LoVo (cell line): ENCODE data around the gene ZMIZ1.
A peak's percentile ranks its signal among the peaks of the same experiment; 100 is the strongest.

Source experiments
- DNase-seq: peaks from one replicate; pipeline ENCODE4 v3.0.0-alpha.2; 2016; ENCODE audit warnings: low spot score

The ZMIZ1 gene

DNA sequence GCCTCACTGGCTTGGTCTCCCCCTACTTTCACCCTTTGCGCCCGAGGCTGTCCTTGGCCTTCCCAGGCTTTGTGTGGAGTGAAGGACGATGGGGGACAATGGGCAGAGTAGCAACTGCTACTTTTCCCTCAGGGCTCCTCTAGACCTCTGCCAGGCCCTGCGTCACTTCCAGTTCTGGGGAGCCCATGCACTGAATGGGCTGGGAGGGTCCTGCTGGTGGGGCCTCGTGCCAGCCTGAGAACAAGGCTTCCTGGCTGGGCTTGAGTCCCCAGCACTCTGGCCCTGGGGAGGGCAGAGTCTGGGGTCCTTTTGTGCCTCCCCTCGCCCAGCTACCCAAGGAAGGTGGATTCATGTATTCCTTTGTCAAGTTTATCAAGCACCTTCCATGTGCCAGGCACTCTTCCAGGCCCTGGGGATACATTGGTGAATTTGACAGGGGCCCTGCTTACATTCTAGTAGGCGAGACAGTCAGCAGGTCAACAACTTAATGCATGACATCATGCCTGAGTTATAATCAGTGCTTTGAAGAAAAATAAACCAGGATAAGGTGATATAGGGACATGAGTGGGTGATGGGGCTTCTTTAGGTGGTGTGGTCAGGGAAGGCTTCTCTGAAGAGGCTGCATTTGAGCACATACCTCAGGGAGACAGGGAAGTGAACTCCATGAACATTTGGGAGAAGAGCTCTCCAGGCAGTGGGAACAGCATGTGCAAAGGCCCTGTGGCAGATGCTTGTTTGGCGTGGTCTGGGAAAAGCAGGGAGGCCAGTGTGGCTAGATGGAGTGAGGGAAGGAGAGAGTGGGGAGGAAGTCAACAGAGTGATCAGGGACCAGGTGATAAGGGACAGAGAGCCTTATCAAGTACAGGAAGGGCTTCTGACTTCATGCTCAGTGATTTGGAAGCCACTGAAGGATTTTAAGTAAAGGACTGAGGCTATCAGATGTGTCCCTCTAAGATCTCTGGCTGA, 14.1 kb downstream of the ZMIZ1 start:
- no peak for DNase-seq

- DNase-seq = peak; percentile 30
Observed at GRCh38 chr10:79084012-79084971, 15.5 kb downstream of the ZMIZ1 start.

GRCh38 chr10:79084972-79085597, 16.3 kb downstream of the ZMIZ1 start:
- DNase-seq = no peak

DNA sequence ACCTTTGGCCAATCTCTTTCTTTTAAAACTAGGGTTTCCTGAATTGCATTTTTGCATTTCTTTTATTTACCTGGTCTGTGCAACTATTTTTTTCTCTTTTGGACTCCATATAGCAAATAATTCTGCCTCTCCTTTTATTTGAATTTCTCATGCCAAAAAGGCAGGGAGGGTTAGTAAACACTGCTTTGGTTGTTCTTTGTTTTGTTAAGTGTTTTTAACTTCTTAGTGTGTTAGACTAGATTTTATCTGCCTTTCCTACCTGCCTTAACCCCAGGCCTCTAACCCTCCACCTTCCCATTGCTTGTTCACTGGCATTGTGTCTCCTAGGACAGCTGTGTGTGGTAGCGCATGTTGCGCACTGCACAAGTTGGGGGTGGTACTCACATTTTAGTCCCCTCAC, 18.1 kb downstream of the ZMIZ1 start:
- no peak for DNase-seq

GRCh38 chr10:79087721-79088120, 19.0 kb downstream of the ZMIZ1 start:
- DNase-seq = no peak

GRCh38 chr10:79088176-79088575, 19.4 kb downstream of the ZMIZ1 start:
- DNase-seq = no peak

DNA sequence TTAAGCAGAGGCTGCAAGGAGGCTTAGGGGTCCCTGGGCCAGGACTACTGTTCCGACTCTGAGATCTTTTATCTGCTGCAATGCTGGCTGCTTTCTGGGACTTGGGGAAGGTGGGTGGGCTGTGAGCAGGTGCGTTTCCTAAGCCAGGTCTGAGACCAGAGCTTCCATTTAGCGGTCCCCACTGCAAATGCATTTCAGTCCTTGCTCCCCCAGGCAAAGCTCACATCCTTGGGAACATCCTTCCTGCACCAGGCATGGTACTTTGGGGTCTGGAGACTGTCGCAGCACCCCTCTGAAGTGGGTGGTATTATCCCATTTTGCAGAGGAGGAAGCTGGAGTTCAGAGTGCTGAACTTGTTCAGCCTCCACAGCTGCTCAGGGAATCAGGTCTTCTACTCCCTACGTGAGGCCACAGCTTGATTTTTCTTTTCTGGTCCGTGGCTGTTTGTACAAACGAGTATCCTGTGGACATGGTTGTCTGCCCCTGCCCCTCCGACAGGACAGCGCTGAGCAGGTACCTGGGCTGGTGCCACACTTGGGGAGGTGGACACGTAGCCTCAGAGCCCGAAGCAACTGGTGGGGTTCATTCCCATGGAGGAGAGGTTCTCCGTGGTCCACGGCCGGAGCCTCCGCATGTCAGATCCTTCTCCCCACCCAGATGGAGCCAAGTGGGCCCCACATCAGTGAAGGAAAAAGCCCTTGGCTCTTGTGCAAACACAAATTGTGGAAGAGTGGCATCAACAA, 20.0 kb downstream of the ZMIZ1 start:
- DNase-seq = no peak

GRCh38 chr10:79089632-79090031, 20.9 kb downstream of the ZMIZ1 start:
- no peak for DNase-seq

DNA sequence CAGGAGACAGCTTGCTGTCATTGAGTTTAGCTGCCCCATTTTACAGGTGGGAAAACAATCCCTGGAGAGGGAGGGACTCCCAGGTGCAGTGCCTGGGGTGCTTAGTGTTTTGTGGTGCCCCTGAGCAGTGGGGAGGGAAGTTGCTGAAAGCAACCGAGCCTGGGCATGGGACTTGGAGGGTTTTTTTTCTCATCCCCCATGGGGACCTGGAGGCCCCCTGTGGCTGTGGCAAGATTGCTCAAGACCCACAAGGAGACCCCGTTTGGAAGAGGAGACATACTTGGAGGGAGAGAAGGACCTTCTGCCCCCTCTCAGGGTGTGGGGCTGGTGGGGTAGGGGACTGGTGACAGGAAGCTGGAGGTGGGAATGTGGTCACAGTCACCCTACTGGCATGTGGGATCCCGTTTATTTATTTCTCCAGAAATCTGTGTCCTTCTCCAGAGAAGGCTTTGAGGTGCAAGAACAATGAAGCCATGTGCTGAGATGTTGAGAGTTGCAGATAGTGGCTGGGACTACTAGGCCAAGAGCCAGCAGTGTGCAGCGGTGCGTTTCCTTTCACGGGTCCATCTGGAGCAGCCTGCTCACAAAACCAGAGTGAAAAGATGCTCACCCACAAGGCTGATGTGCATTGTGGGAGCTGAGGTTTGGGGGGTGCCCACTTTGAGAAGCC, 21.5 kb downstream of the ZMIZ1 start:
- no peak for DNase-seq

DNA sequence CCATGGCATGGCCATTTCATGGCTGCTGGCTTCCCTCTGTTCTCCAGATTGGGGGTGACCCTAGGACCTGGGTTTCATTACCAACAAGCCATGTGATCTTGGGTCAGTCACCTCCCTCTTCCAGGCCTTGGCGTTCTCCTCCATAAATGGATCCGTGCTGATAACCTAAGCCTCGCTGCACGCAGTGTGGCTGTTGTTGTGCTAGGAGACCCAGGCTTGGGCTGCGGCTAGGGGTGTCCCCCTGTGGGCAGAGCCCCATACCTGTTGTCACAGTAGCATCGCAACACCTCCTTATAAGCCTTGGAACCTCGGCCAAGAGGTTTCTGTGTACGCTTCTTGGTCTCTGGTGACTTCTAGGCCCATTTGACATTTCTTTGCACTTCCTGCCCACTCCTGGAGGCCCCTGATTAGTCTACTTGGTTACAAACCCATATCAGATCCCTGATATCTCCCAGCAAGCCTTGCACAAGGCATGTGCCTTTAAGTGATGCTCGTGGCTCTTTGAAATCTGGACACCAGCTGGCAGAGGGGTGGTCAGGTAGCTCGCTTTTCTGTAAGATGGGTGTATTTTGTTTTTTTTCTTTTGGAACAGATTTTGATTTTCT, 23.6 kb downstream of the ZMIZ1 start:
- DNase-seq = no peak

- no peak for DNase-seq
Observed at GRCh38 chr10:79093658-79094411, 25.1 kb downstream of the ZMIZ1 start.

DNA sequence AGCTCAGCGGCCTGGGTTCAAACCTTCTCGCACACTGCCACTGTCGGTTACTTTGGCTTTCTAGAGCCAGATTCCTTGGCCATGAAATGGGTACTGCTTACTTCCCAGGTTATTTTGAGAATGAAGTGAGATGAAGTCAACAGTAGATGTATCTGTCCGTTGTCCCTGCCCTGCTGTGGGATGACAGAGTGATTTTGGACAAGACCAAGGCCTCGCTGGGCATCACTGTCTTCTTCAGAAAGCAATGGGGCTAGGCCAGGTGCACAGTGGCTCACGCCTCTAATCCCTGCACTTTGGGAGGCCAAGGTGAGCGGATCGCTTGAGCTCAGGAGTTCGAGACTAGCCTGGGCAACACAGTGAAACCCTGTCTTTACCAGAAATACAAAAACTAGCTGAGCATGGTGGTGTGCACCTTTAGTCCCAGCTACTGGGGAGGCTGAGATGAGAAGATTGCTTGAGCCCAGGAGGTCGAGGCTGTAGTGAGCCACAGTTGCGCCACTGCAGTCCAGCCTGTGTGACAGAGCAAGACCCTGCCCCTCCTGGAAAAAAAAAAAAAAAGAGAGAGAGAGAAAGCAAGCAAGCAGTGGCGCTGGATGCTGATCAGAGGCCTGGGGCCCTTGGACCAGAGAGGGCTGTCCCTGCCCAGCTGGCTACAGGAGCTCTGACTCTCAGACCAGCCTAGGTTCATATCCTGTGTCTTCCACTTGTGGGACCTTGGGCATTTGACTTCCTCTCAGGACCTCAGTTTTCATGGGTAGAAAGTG, 25.8 kb downstream of the ZMIZ1 start:
- DNase-seq = no peak

- no peak for DNase-seq
Observed at GRCh38 chr10:79095316-79095715, 26.6 kb downstream of the ZMIZ1 start.

DNA sequence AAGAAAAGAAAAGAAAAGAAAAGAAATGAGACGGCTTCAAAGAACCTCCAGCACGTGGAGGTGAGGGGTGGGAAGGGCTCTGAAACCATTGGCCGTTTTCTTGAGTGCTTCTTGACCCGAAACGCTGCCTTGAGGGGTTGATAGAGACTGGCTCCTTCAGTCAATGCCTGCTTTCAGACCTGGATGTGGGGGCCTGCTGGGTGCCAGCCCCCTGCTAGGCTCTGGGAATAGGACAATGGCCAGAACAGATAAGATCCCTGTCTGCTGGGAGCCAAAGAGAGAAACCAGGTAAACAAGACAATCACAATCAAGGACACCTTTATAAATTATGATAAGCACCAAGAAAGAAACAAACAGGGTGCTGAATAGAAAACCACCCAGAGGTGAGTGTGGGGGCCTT, 27.7 kb downstream of the ZMIZ1 start:
- no peak for DNase-seq

DNA sequence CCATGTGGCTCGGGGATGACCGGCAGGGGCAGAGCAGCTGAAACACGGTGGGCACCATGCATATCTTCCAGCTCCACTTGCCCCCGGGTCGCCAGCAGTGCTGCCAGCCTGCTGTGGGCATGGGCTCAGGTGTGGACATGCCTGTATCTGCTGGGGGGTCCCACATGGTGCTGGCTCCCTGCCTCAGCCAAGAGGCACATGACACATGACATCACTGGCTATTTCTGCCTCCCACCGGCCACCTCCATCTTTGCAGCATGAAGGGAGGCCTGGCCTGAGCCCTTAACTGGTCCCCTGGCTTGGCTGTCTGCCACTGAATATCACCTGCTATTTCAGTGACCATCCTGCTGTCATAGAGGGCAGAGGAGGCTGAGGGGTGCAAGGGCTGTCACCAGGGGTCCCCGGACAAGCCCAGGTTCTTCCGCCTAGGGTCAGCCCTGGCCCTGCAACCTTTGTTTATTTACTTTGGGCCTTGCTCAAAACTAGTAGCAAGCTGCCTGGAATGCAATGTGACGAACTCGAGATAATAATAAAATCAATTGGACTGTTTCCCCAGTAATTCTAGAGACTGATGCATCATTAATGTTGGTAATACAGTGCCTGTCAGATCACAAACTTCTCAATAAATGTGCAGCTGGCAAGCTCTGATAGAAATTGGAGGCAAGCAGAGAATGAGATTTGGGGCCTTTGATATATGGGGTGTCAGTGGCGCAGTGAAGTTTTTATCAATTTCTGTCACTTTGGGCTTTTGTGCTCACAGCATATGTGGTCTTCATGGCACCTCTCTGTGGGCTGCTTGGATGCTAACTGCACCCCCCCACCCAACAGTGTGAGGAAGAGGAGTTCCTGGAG, 28.5 kb downstream of the ZMIZ1 start:
- no peak for DNase-seq

GRCh38 chr10:79098061-79098460, 29.3 kb downstream of the ZMIZ1 start:
- no peak for DNase-seq

GRCh38 chr10:79098596-79099015, 29.8 kb downstream of the ZMIZ1 start:
- no peak for DNase-seq

DNA sequence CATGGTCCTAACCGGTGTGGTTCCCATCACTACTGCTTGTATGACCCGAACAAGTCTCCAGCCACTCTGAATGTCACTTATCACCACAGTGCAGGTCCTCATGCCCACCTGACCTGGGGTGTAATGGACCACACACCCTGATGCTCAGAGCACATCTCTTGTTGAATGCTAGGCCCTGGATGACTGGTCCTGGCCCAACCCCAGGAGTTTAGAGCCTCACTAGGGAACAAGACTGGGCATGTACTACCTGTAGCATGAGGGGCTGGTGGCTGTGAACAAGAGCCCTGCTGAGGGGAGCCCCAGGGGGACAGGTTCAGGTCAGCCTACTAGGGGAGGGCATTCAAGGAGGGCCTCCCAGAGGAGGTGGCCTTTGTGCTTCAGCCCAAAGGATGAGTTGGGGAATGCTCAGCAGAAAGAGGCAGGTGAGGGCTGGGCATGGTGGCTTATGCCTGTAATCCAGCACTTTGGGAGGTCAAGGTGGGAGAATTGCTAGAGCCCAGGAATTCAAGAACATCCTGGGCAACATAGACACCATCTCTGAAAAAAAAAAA, 31.2 kb downstream of the ZMIZ1 start:
- no peak for DNase-seq
